ENCODE measurements around the gene TARM1. TPM values are rescaled to one million over a fixed set of nuclear protein-coding genes. Genes with fewer than 3 reads are reported as not detected.
A peak's percentile ranks its signal among the peaks of the same experiment; 100 is the strongest.

Gene TARM1
- total RNA-seq, 2 donors from 2014 or later = not detected

- Mint-ChIP-seq H3K4me1 (peaks cover 9% of the 10 kb centered on the region), H3K4me3 (peak overlapping the region; percentile 91), H3K27me3 (peaks cover 24% of the 10 kb centered on the region), H3K36me3 (ENCODE audit: low read depth) (peaks cover 5% of the 10 kb centered on the region), H3K27ac (no peak overlapping the region)
- no peak for ATAC-seq
- DNase-seq = no peak
- no peaks in the 10 kb centered on the region for H3K9me3 ChIP-seq (ENCODE audit: control insufficient read depth, low read length, poor library complexity, severe bottlenecking)
Observed at GRCh38 chr19:54095136-54095858, 14.1 kb upstream of the TARM1 start.

DNA sequence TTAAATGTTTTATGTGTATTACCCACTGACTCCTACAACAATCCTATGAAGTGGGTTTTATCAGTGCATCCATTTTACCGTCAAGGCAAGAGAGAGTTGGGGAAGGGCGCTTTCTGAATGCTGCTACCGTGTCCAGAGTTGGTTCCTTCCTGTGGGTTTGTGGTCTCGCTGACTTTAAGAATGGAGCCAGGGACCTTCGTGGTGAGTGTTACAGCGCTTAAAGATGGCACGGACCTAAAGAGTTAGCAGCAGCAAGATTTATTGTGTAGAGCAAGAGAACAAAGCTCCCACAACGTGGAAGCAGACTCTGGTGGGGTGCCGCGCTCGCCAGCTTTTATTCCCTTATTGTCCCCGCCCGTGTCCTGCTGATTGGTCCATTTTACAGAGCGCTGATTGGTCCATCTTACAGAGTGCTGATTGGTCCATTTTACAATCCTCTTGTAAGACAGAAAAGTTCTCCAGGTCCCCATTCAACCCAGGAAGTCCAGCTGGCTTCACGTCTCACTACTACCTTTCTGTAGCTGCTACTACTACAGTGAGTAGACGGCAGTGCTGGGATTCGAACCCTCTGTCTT lies 13.3 kb upstream of the TARM1 start:
- H3K27me3 Mint-ChIP-seq = peaks cover 24% of the 10 kb centered on the region
- no peaks in the 10 kb centered on the region for H3K9me3 ChIP-seq (ENCODE audit: control insufficient read depth, low read length, poor library complexity, severe bottlenecking)
- H3K27ac Mint-ChIP-seq = no peak overlapping the region
- no peak for DNase-seq
- H3K36me3 Mint-ChIP-seq (ENCODE audit: low read depth) = peaks cover 5% of the 10 kb centered on the region
- no peak overlapping the region for H3K4me3 Mint-ChIP-seq
- peaks cover 9% of the 10 kb centered on the region for H3K4me1 Mint-ChIP-seq
- ATAC-seq = no peak

- H3K36me3 Mint-ChIP-seq (ENCODE audit: low read depth) = no peaks in the 10 kb centered on the region
- no peaks in the 10 kb centered on the region for H3K4me1 Mint-ChIP-seq
- H3K27ac Mint-ChIP-seq = no peak overlapping the region
- no peak overlapping the region for H3K4me3 Mint-ChIP-seq
- peaks cover 3% of the 10 kb centered on the region for H3K9me3 ChIP-seq (ENCODE audit: control insufficient read depth, low read length, poor library complexity, severe bottlenecking)
- DNase-seq = no peak
- peaks cover 17% of the 10 kb centered on the region for H3K27me3 Mint-ChIP-seq
- ATAC-seq = no peak
Observed at GRCh38 chr19:54084410-54084809, 3.2 kb upstream of the TARM1 start.

- ATAC-seq = no peak
- DNase-seq = no peak
- peaks cover 3% of the 10 kb centered on the region for H3K9me3 ChIP-seq (ENCODE audit: control insufficient read depth, low read length, poor library complexity, severe bottlenecking)
Observed at GRCh38 chr19:54077334-54077733, 3.8 kb downstream of the TARM1 start.

DNA sequence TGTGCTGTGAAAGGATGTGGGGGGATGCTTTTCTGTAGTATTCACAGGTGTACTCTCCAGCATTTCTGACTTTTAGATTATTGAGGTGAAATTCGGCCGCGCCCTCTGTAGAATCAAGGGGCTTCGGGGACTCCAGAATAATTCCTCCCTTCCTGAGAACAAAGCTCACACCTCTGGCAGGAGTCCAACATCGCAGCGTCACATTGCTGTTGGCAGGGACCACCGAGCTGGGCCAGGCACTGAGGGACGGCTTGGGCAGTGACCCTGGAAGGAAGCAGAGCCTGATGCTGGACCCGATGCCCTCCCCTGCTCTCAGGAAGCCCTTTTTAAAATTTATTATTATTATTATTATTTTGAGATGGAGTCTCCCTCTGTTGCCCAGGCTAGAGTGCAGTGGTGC lies 6.3 kb downstream of the TARM1 start:
- no peak overlapping the region for H3K27ac Mint-ChIP-seq
- H3K36me3 Mint-ChIP-seq (ENCODE audit: low read depth) = peaks cover 2% of the 10 kb centered on the region
- H3K4me3 Mint-ChIP-seq = no peak overlapping the region
- H3K27me3 Mint-ChIP-seq = no peaks in the 10 kb centered on the region
- DNase-seq = no peak
- ATAC-seq = no peak
- no peaks in the 10 kb centered on the region for H3K9me3 ChIP-seq (ENCODE audit: control insufficient read depth, low read length, poor library complexity, severe bottlenecking)
- no peaks in the 10 kb centered on the region for H3K4me1 Mint-ChIP-seq

More at GRCh38 chr19:54077334-54077733, 3.8 kb downstream of the TARM1 start:
- no peaks in the 10 kb centered on the region for H3K27me3 Mint-ChIP-seq
- peaks cover 2% of the 10 kb centered on the region for H3K36me3 Mint-ChIP-seq (ENCODE audit: low read depth)
- H3K27ac Mint-ChIP-seq = peak overlapping the region; percentile 39
- no peak overlapping the region for H3K4me3 Mint-ChIP-seq
- no peaks in the 10 kb centered on the region for H3K4me1 Mint-ChIP-seq

DNA sequence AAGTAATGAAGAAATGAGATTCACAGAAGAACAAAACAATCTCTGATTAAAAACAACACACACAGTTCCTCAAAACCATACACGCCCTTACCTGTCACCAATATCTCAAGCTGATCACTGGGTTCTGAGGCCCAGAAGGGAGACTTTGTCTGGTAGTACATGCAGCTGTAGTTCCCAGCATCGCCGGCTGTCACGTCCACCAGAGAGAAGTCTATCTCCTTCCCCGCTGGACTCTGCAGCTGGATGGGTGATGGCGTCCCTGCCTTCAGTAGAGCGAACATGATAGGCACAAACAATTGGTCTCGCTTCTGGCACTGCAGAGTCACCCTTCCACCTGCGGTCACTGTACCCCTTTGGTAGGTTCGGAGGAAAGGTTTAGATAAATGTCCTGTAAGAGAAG lies 7.3 kb downstream of the TARM1 start:
- peaks cover 2% of the 10 kb centered on the region for H3K36me3 Mint-ChIP-seq (ENCODE audit: low read depth)
- H3K27me3 Mint-ChIP-seq = no peaks in the 10 kb centered on the region
- DNase-seq (no peak), ATAC-seq (no peak)
- no peak overlapping the region for H3K27ac Mint-ChIP-seq
- H3K4me1 Mint-ChIP-seq = no peaks in the 10 kb centered on the region
- H3K4me3 Mint-ChIP-seq = no peak overlapping the region
- no peaks in the 10 kb centered on the region for H3K9me3 ChIP-seq (ENCODE audit: control insufficient read depth, low read length, poor library complexity, severe bottlenecking)

DNA sequence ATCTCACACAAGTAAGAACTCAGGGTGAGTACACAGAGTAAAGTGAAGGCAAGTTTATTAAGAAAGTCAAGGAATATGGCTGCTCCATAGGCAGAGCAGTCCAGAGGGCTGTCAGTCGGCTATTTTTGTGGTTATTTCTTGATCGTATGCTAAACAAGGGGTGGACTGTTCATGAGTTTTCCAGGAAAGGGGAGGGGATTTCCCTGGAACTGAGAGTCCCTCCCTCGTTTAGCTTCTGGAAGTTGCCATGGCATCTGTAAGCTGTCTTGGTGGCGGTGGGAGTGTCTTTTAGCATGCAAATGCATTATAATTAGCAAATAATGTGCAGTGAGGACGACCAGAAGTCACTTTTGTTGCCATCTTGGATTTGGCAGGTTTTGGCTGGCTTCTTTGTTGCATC lies 11.7 kb downstream of the TARM1 start:
- DNase-seq = no peak
- no peak for ATAC-seq
- Mint-ChIP-seq H3K27ac (no peak overlapping the region), H3K4me1 (no peaks in the 10 kb centered on the region), H3K36me3 (ENCODE audit: low read depth) (peaks cover 5% of the 10 kb centered on the region), H3K27me3 (peaks cover 12% of the 10 kb centered on the region), H3K4me3 (no peak overlapping the region)
- no peaks in the 10 kb centered on the region for H3K9me3 ChIP-seq (ENCODE audit: control insufficient read depth, low read length, poor library complexity, severe bottlenecking)

GRCh38 chr19:54063350-54064116 lies 17.6 kb downstream of the TARM1 start, which contains the start of gene VSTM1:
Gene VSTM1, minus strand, starts transcription at chr19:54063897. Its CDS starts 120 bp downstream, at chr19:54063777.
- Mint-ChIP-seq H3K4me1 (no peaks in the 10 kb centered on the region), H3K27ac (no peak within 1 kb of the TSS), H3K4me3 (no peak within 1 kb of the TSS), H3K27me3 (peaks cover 39% of the 10 kb centered on the region), H3K36me3 (ENCODE audit: low read depth) (peaks cover 6% of the 10 kb centered on the region)
- no peak for ATAC-seq
- DNase-seq = no peak
- no peaks in the 10 kb centered on the region for H3K9me3 ChIP-seq (ENCODE audit: control insufficient read depth, low read length, poor library complexity, severe bottlenecking)

- H3K9me3 ChIP-seq (ENCODE audit: control insufficient read depth, low read length, poor library complexity, severe bottlenecking) = no peaks in the 10 kb centered on the region
- Mint-ChIP-seq H3K36me3 (ENCODE audit: low read depth) (peaks cover 6% of the 10 kb centered on the region), H3K27me3 (peaks cover 39% of the 10 kb centered on the region), H3K27ac (no peak overlapping the region), H3K4me3 (no peak overlapping the region), H3K4me1 (no peaks in the 10 kb centered on the region)
- no peak for DNase-seq
- ATAC-seq = no peak
Observed at GRCh38 chr19:54062643-54063042, 18.5 kb downstream of the TARM1 start.

DNA sequence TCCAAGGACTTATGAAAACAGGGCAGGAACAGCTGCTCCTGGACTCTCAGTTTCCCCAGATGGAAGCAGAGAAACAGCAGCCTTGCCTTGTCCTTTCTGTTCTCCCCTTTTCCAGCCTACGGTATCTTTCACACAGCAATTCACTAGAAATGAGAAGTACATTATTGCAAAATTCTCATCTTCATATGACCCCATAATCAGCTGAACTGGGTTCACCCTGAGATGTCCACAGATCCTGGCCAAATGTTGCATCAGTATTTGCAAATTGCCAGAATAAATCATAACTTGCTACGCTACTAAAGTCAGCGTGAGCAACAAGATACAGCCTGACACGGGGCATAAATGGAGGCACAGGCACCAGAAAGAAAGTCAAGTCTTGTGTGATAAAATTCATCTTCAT lies 33.5 kb downstream of the TARM1 start:
- H3K36me3 Mint-ChIP-seq (ENCODE audit: low read depth) = no peaks in the 10 kb centered on the region
- ATAC-seq (no peak), DNase-seq (no peak)
- H3K9me3 ChIP-seq (ENCODE audit: control insufficient read depth, low read length, poor library complexity, severe bottlenecking) = no peaks in the 10 kb centered on the region
- H3K27ac Mint-ChIP-seq = no peak overlapping the region
- H3K4me1 Mint-ChIP-seq = no peaks in the 10 kb centered on the region
- H3K27me3 Mint-ChIP-seq = peaks cover 31% of the 10 kb centered on the region
- H3K4me3 Mint-ChIP-seq = no peak overlapping the region

DNA sequence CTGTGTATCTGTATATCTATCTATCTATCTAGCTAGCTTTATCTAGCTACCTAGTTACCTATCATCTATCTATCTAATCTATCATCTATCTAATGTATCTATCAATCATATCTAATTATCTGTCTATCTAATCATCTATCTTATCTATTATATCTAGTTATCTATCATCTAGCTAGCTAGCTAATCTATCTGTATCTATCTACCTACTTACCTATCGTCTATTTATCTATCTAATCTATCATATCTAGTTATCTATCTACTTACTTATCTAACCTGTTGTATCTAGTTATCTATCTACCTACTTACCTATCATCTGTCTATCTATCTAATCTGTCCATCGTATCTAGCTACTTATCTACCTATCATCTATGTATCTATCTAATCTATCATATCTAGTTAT lies 35.4 kb downstream of the TARM1 start:
- no peaks in the 10 kb centered on the region for H3K9me3 ChIP-seq (ENCODE audit: control insufficient read depth, low read length, poor library complexity, severe bottlenecking)
- ATAC-seq = no peak
- Mint-ChIP-seq H3K27ac (no peak overlapping the region), H3K36me3 (ENCODE audit: low read depth) (no peaks in the 10 kb centered on the region), H3K4me3 (no peak overlapping the region), H3K4me1 (no peaks in the 10 kb centered on the region), H3K27me3 (peaks cover 40% of the 10 kb centered on the region)
- DNase-seq = no peak

DNA sequence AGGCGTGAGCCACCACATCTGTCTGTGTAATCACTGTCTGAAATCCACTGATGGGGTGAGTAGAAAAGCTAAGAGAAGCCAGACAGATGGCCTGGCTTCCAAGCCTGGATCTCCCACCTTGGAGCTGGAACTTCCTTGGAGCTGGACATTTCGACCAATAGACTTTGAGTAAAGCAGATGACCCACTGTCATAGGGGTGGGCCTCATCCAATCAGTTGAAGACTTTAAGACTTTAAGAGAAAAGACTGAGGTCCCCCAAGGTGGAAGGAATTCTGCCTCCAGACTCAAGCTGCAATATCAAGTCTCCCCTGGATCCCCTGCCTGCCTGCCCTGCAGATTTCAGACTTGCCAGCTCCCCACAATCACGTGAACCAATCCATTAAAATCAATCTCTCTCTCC lies 38.2 kb downstream of the TARM1 start:
- Mint-ChIP-seq H3K4me3 (no peak overlapping the region), H3K27me3 (peaks cover 40% of the 10 kb centered on the region), H3K27ac (no peak overlapping the region), H3K36me3 (ENCODE audit: low read depth) (no peaks in the 10 kb centered on the region), H3K4me1 (no peaks in the 10 kb centered on the region)
- ATAC-seq = no peak
- no peaks in the 10 kb centered on the region for H3K9me3 ChIP-seq (ENCODE audit: control insufficient read depth, low read length, poor library complexity, severe bottlenecking)
- no peak for DNase-seq

DNA sequence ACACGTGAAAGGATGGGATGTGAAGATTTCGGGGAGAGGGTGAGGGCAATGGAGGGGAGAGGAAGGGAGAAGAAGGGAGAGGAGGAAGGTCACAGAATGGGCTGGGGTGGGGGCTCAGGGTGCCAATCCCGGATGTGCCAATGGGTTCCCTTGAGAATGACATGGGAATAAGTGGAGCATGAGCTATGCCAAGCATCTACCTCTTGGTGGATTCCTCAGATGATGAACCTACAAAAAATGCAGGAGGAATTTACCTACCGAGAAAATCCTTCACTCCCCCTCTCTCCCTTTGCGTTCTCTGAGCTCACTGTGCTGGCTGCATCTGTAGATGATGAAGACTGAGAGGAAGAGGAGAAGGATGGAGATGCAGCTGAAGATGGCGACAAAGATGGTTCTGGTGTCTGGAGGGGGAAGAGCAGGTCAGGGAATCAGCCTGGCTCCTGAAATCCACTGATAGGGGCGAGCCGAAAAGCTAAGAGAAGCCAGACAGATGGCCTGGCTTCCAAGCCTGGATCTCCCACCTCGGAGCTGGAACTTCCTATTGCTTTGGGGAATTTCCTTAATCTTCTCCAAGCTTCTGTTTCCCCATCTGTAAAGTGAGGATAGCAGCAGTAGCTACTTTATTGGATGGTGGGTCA lies 39.1 kb downstream of the TARM1 start:
- Mint-ChIP-seq H3K27ac (no peak overlapping the region), H3K27me3 (peaks cover 47% of the 10 kb centered on the region), H3K4me3 (no peak overlapping the region), H3K4me1 (no peaks in the 10 kb centered on the region), H3K36me3 (ENCODE audit: low read depth) (no peaks in the 10 kb centered on the region)
- ATAC-seq (no peak), DNase-seq (no peak)
- H3K9me3 ChIP-seq (ENCODE audit: control insufficient read depth, low read length, poor library complexity, severe bottlenecking) = no peaks in the 10 kb centered on the region
